Left ventricle myocardium superior (tissue), 1 donor: ENCODE measurements around the gene RNF215. TPM values are rescaled to one million over a fixed set of nuclear protein-coding genes. Genes with fewer than 3 reads are reported as not detected.
A peak's percentile ranks its signal among the peaks of the same experiment; 100 is the strongest.
"Not testable (repeated sequence)": the region's sequence is repeated elsewhere in the genome, so short reads cannot be mapped to it uniquely, and the experiment has no call there.

Experiments used
- ATAC-seq: fragments of 200-7000 bp; cut with Tn5 transposase; one replicate; pipeline ENCODE4 v1.9.1; 2020; ENCODE audit warnings: mild to moderate bottlenecking, moderate library complexity
- DNase-seq: peaks from one replicate; pipeline ENCODE4 v3.0.0-alpha.2; 2020
- intact Hi-C: fragments of 100-400 bp; cut with micrococcal nuclease; formaldehyde crosslinking; loops from one replicate; pipeline ENCODE4 v1.11.0; 2022
- total RNA-seq: library from RNA; stranded (reverse); fragmentation: NEBNext Ultra II Directional; extraction: Animal tissue kit (Norgen Biotek cat#: 25700); gene quantifications from one replicate; pipeline ENCODE4 v1.2.1, GENCODE V29; 2021
- donor health status: DM: no; HTN: yes; CAD: no; lungs with severe emphysema.

Gene RNF215
- total RNA-seq, 1 donor from 2014 or later: 5.4 TPM

DNA sequence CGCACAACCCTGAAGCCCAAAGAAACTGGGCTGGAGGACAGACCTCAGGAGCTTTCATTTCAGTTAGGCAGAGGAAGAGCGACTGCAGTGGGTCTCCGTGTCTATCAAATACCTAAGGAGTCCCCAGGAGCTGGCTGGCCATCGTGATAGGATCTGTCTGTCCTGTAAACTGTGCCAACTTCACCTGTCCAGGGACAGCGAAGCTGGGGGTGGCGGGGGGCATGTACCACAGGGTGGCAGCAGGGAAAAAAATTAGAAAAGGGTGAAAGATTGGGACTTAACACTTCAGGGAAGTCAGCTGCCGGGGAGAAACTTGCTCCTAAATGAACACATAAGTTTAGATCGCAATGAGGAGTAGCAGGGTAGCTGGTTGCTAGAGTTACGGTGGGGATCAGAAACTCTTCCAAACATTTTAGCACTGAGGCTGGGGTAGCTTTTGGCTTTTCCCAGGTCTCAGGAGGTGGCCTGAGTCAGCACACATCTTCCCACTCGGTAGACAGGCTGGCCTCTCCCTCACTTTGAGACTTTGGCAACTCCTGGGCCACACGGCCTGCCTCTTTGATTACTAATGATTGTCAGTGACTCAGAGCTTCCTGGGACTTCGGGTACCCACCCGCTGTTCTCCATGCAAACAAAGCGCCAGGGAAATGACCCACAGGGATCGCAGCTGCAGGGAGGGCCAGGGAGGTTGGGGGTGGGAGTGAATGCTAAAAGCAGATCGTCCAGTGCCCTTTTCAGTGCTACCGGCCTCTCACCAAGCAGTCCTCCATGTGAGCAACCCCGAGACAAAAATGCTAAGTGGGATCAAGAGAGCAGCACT, 35.5 kb upstream of the RNF215 start:
- peak; percentile 49 for DNase-seq
- intact Hi-C loops: no loop called here
- ATAC-seq: peak; percentile 12

DNA sequence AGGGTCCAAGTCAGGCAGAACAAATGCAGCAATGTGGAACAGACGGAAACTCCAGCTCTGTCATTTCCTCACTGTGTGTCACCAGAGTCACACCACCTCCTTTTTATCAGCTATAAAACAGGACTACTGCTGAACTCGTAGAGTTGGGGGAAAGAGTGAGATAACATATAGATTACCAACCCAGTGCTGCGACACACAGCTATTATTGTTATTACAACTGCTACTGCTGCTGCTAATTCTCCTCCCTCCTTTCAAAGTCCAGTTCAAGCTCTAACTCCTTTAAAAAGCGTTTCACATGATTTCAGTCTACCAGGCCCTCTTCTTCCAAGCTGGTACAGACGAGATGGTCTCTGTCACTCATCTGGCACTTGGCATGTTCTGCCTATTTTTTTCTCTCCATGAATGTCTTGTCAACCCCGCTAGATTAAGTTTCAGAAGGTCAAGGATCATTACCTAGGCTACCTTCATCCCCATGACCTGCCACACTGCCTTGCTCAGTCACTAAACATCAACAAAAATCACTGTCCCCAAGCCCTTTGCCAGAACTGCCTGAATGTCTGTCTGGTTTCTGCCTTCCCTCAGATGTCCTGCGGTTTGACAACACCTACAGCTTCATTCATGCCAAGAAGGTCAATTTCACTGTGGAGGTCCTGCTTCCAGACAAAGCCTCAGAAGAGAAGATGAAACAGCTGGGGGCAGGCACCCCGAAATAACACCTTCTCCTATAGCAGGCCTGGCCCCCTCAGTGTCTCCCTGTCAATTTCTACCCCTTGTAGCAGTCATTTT, 34.7 kb upstream of the RNF215 start:
- ATAC-seq (no peak), DNase-seq (no peak)
- intact Hi-C loops: no loop called here

DNA sequence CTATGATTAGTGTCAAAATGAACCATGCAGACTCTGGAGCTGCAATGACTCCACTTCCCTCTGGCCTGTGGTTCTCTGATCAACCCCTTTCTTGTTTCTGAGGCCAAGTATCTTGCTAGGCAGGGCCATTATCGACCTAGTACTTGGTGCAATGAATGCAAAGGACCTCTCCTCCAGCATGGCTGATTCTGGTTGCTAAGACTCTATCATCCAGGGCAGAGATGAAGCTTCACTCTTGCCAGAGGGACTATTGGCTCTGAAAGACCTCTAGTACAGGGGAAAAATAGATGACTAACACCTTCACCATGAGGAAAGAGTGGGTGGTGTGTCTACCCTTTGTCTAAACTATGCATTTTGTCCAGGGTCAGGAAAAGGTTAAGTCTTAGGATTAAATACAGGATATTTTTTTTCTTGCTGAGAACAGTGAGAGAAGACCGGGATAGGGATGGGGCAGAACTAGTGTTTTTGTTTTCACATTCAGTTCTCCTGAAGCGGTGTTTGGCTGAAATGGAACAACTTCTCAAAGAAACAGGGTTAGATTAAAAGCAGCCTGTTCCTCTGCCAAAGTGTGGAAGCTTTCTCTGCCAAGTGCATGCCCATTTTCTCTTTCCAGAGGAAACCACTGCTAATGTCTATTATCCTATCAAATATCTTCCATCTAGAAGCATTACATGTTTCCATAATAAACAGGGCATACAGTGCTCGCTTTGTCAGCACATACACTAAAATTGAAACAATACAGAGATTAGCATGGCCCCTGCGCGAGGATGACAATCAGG, 33.3 kb upstream of the RNF215 start:
- ATAC-seq (no peak), DNase-seq (no peak)
- intact Hi-C loops: no loop called here

DNA sequence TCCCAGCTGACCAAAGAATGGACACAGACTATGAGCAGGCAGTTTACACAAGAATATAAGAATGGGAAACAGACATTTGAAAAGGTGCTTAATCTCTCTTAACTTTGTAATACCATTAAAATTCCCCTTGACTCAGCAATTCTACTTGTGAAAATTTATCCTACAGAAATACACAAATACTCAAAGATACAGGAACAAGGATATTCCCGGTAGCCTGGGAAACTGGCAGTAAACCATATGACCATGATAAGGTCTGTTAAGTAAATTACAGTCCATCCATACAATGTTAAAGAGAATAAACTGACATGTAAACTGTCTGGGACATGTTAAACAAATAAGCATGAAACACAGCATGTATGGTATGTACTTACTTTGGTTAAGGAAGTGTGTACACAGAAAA, 29.6 kb upstream of the RNF215 start:
- intact Hi-C loops: no loop called here
- DNase-seq (no peak), ATAC-seq (no peak)

DNA sequence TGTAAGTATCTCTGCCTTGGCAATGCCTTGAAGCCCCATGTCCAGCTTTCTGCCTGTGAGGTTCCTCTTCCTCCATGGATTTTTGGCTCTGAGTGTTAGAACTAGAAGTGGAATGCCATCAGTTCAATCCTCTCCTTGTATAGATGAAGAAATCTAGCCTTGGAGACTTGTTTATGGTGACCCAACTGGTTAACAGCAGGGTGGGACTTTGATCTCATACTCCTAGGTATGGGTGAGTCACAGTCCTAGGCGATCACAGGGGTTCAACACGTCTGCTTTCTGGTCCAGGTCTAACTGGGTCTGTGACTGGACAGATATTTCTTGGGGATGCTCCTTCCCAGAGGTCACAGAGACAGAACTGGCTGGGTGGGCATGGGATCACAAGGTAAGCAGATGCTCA, 29.2 kb upstream of the RNF215 start:
- ATAC-seq (no peak), DNase-seq (no peak)
- intact Hi-C loops: no loop called here

DNA sequence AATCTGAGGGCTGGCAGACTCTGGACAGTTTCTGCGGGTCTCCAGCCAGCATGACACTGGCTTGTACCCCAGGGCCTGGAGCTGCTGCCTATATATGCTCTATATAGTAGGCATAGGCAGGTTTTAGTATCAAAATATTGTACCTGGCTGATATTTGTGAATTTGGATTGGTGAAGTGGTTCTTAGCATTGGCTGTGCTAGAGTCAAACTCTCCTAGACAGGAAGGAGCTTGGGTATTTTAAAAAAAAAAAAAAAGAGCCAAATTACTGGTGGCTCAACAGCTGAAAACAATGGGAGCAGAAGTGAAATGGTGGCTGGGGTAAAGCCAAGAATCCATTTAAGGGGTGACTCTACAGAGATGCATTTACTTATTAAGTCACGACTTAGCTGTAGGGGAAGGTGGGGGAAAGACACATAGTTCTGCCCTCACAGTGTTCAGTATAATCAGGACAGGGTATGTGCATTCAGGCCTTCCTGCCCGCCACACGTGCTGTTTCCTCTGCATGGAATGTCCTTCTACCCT, 27.4 kb upstream of the RNF215 start:
- DNase-seq: no peak
- intact Hi-C loops: no loop called here
- ATAC-seq: no peak

DNA sequence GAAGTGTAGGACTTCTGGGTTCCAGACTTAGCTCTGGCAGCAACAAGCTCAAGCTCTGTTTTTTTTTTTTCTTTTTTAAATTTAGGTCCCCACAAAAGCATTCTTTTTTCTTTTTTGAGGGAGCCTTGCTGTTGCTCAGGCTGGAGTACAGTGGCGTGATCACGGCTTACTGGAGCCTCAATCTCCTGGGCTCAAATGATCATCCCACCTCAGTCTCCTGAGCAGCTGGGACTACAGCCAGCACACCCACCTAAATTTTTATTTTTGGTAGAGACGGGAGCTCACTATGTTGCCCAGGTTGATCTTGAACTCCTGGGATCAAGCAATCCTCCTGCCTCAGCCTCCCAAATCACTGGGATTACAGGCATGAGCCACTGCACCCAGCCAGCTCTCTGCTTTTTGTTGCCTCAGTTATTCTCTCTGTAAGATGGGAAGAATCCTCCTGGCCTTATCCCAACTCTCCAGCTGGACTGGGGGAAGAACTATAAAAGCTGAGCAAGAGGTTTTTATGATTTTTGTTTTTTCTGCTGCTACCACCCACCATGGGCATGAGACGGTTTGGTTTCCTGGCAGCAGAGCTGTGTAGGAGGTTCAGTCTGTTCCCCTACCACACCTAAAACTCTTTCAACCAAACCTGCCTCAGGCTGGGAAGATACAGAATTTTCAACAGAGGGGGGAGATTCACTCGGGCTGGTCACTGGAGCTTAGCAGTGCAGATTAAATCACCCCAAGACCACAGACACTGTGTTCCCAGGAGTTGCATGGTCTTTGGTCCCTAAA, 26.7 kb upstream of the RNF215 start:
- DNase-seq: no peak

DNA sequence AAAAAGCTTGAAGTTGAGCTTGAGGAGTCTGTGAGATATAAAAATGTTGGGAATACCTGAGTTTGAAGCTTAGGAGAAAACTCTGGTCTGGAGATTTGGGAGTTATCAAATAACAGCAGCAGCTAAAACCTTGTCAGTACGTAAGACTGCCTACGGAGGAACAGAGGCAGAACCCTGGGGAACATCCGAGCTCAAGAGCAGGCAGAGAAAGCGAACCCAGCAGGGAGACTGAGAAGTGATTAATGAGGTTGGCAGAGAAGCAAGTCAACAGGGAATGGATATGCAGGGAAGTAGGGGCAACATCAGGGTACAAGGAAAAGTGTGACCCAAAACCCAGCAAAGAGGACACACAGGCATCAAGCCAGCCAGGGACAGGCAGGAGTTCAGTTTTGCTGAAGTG, 25.8 kb upstream of the RNF215 start:
- DNase-seq (no peak), ATAC-seq (no peak)
- intact Hi-C loops: no loop called here

More for the DNA sequence above, 26.7 kb upstream of the RNF215 start:
- ATAC-seq: no peak
- intact Hi-C loops: no loop called here

DNA sequence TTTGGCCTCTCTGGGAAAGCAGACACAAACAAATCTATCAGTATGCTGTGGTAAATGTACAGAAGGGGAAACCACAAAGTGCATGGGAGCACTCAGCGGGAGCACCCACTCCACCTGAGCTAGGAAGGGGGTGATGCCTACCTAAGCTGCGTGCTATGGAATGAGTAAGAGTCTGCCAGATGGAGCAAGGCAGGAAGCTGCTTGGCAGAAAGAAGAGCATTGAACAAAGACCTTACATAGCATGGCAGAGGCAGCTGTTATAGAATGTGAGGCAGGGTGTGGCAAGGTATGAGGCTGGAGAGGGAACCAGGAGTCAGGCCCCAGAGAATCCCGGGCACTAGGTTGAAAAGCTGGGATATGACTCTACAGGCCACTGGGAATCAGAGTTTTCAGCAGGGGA, 24.6 kb upstream of the RNF215 start:
- no peak for DNase-seq

DNA sequence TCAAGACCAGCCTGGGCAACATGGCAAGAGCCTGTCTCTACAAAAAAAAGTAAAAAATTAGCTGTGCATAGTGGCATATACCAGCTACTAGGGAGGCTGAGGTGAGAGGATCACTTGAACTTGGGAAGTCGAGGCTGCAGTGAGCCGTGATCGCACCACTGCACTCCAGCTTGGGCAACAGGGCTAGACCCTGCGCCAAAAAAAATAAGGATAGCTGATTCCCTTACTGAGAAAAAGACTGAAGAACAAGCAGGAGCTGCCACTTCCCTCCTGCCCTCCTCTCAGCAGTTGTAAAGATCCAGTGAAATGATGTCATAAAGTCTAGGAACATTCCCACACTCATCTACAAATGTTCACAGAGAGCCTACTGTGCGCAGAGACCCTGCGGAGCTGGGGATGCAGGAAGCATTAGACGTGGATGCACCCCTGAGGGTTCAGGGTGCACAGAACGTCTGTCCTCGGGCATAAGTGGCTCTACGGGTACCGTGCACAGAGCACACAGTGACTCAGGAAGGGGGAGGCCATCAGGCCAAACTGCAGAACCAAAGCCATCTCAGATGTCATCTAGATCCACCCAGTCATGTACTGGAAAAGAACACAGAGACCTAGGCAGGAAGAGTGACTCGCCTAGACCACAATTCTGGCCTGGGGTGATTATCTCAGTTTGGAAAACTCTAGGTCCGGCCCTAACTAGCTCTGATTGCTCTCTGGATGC, 21.3 kb upstream of the RNF215 start:
- intact Hi-C loops: no loop called here
- DNase-seq (no peak), ATAC-seq (no peak)

More for the DNA sequence above, 24.6 kb upstream of the RNF215 start:
- intact Hi-C loops: no loop called here
- ATAC-seq: no peak

DNA sequence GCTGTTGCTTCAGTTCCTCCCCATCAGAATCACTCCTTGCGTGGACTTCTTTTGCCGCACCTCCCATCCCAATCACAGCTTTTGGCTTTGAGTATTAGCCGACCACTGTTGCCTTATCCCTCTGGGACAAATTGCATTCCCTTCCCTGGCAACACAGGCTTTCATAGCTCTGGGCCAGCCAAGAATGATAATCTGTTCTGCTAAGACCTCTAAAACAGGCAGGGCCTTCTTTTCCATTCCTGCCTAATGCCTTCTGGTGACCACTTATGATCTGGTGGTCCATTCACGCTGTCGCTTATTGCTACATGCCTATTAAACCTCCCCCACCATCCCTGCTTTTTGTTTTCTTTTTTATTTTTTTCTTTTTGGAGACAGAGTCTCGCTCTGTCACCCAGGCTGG, 19.2 kb upstream of the RNF215 start:
- DNase-seq: no peak
- intact Hi-C loops: no loop called here
- no peak for ATAC-seq

DNA sequence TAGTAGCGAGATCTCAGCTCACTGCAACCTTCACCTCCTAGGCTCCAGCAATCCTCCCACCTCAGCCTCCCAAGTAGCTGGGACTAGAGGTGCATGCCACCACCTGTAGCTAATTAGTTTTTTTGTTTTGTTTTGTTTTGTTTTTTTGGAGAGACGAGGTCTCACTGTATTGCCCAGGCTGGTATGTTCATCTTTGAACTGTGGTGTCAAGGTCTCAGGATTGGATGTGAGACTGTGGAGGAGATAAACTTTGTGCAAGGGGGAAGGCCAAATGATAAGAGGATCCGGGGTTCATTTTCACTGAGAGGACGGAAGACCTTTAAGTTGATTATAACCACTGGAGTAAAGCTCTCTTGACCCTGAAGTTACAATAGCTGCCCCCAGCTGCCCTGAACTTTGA, 18.5 kb upstream of the RNF215 start:
- intact Hi-C loops: no loop called here
- no peak for ATAC-seq

DNA sequence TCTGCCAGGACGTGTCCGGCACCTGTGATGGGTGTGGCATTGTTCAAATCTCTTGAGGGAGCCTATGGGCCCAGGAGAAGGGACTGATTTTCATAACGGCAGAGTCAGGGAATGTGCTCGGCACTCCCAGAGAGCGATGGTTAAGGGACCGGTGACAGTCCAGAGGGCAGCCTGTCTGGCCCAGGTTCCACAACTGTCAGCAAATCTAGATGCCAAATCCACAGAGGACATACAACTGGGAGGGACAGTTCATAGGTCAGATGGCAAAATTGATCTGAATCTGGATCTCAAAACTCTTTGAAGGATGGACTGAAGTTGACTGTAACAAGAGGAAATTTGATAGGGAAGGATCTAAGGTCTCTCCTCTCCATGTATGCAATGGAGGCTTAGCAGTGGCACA, 17.1 kb upstream of the RNF215 start:
- intact Hi-C loops: no loop called here
- no peak for ATAC-seq
- no peak for DNase-seq

More for the DNA sequence above, 18.5 kb upstream of the RNF215 start:
- DNase-seq: no peak

DNA sequence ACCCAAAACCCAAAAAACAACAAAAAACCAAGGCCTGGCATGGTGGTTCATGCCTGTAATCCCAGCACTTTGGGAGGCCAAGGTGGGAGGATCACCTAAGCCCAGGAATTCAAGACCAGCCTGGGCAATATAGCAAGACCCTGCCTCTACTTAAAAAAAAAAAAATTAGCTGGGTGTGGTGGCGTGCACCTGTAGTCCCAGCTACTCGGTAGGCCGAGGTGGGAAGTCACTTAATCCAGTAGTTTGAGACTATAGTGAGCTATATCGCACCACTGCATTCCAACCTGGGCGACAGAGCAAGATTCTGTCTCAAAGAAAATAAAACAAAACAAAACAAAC, 15.5 kb upstream of the RNF215 start:
- ATAC-seq, intact Hi-C loops, DNase-seq: not testable (repeated sequence)

DNA sequence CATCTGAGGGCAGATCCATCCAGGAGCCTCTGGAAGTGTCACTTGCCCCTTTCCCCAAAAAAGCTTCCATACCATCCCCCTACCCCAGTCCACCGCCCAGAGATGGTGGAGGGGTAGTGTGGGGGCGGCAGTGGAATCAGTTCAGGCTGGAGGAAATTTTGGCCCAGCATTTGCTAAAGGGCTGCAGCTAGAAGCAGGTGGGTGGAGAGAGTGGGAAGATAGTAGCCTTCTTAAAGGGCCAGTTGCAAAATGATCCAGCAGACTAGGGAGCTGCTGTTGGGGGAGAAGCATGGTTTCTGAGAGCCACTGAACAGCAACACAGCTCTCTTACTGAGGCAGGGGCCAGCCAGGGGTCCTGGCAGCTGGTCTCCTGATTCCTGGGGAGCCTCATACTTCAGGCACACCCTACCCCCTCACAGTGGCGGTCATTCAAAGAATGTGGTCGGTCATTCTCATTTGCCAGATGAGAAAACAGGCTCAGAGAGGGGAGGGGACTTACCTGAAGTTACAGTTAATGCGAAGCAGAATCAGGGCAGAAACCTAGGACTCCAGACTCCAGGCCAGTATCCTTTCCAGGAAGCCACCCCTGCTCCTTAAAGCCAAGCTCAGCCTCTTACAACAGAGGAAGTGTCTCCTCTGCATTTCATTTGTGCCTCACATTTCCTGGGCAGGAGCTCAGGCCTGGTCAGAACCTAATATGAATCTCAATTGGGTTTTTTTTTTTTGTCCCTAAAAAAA, 15.0 kb upstream of the RNF215 start:
- ATAC-seq (no peak), DNase-seq (no peak)
- intact Hi-C loops: no loop called here

DNA sequence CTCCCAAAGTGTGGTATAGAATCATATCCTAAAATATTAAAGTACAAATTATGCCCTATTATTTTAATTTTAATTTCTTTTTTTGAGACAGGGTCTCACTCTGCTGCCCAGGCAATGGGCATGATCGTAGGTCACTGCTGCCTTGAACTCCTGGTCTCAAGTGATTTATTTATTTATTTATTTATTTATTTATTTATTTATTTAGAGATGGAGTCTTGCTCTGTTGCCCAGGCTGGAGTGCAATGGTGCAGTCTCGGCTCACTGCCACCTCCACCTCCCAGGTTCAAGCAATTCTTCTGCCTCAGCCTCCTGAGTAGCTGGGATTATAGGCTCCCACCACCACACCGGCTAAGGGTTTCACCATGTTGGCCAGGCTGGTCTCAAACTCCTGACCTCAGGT, 13.8 kb upstream of the RNF215 start:
- intact Hi-C loops, DNase-seq, ATAC-seq: not testable (repeated sequence)

DNA sequence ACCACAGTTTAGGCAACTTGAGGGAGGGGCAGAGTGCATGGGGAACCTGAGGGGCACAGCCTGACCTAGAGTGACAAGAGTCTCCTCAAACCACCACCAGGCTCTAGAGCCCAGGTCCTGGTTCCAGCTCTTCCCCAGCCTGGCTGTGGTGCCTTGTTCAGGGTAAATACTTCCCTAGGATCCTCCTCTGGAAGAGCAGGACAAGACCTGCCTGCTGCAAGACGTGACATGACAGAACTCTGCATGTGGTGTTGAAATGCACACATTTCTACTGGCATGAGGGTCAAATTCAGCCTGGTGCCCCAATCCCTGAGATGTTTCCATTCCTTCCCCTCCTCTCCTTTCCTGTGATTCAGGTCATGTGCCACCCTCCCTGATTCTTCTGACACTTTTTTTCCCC, 12.9 kb upstream of the RNF215 start:
- ATAC-seq: no peak
- intact Hi-C loops: no loop called here
- no peak for DNase-seq

DNA sequence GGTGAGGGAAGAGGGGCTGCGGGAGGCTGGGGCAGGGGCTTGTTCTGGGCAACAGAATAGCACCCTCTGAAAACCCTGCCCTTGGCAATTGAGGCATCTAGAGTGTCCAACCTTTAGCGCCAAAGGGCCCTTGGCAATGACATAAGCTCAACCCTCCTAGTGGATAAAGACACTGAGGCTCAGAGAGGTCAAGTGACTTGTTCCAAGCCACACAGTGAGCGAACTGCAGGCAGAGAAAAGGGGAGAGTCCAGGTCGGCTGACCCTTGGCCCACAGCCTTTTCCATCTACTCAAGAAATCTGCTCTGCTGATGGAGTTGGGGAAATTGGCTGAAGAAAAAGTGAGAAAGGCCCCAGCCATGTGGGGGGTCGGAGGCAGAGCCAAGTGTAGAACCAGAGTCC, 12.5 kb upstream of the RNF215 start:
- DNase-seq: no peak
- intact Hi-C loops: loop anchor here (10.0 kb wide), 1 partner anchor 85 kb away; no protein-coding TSS in a partner anchor
- ATAC-seq: no peak
